BLaER1 (cell line): ENCODE measurements around the gene RAP1GAP.
A peak's percentile ranks its signal among the peaks of the same experiment; 100 is the strongest.

Source experiments
- H3K27ac ChIP-seq: shearing (Covaris generic); formaldehyde crosslinking; 2 replicates; pipeline ENCODE4 v1.8.1; 2022
- H3K27me3 ChIP-seq: shearing (Covaris generic); formaldehyde crosslinking; 2 replicates; pipeline ENCODE4 v1.8.1; 2022
- H3K36me3 ChIP-seq: shearing (Covaris generic); formaldehyde crosslinking; 2 replicates; pipeline ENCODE4 v1.8.1; 2022
- H3K4me1 ChIP-seq: shearing (Covaris generic); formaldehyde crosslinking; 2 replicates; pipeline ENCODE4 v1.8.1; 2022
- H3K4me2 ChIP-seq: shearing (Covaris generic); formaldehyde crosslinking; 2 replicates; pipeline ENCODE4 v1.8.1; 2022
- H3K4me3 ChIP-seq: shearing (Covaris generic); formaldehyde crosslinking; 2 replicates; pipeline ENCODE4 v1.8.1; 2022
- H3K9ac ChIP-seq: shearing (Covaris generic); formaldehyde crosslinking; 2 replicates; pipeline ENCODE4 v1.8.1; 2022
- H3K9me3 ChIP-seq: shearing (Covaris generic); formaldehyde crosslinking; 2 replicates; pipeline ENCODE4 v1.8.1; 2022
- H4K20me1 ChIP-seq: shearing (Covaris generic); formaldehyde crosslinking; 2 replicates; pipeline ENCODE4 v1.8.1; 2022
- Cebpa-rat ChIP-seq: shearing (Covaris generic); IDR thresholded peaks from 2 replicates; pipeline ENCODE4 v1.8.1; 2022

RAP1GAP gene

DNA sequence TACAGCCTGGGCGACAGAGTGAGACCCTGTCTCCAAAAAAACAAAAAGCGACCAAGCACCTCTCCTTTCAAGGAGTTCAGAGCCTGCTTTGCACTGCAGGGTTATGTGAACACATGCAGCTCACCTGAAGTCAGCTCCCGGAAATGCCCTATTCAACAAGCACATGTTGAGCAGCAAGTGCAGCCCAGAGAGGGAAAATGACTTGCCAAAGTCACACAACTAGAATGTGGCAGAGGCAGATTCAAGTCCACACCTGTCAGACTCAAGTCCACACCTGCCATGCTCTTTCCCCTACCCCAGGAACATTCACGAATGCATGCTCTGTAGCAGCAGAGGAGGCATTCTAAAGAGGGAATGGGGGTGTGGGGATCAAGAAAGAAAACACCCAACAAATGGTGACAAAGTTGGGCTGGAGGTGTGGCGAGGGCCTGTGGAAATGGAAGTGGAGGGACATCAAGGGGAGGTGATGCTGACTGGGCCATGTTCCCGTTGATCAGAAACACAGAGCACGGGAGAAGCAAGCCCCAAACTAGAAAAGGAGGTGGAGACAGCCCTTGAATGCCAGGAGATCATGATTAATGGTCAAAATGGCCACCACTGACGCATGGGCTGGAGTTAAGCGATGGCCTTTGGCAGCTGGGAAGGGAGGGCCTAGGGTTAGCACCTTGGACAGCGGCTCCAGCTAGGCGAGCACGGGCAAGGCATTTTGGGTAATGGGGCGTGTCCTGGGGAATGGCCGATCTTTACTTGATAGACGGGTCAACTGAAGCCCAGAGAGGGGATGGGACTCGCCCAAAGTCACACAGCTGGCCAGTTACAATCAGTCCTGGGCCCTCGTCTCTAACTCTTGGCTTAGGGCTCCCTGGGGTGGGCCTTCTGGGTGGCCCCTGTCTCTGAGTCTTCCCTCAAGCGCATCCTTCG is 21.5 kb downstream of the RAP1GAP start:
- no peak overlapping the region for H3K4me3 ChIP-seq
- no peak overlapping the region for H3K27ac ChIP-seq
- peaks cover 82% of the 10 kb centered on the region for H4K20me1 ChIP-seq
- peaks cover 44% of the 10 kb centered on the region for H3K27me3 ChIP-seq
- peaks cover 14% of the 10 kb centered on the region for H3K4me1 ChIP-seq
- H3K9me3 ChIP-seq, result no peaks in the 10 kb centered on the region
- peak overlapping the region; percentile 30; the same call in 1 of the 2 replicates for H3K4me2 ChIP-seq
- TF ChIP-seq Cebpa-rat, result no peak
- H3K9ac ChIP-seq, result no peak overlapping the region
- no peaks in the 10 kb centered on the region for H3K36me3 ChIP-seq

DNA sequence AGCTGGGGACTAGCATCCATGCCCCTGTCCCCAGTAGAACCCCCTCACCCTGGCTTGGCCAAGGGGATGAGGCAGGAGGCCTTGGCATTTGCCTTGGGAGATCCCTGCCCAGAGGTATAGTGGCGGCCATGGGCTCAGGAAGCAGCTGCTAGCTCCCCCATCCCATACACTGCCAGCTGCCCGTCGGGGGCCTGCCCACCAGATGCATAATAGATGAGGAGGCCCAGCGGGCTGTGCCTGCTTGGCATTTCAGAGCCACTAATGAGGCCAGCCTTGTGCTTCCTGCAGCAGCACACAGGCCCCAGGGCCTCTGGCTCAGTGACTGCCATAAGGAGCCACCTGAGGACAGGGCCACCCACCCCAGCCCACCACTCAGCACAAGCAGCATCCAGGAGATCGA is 23.6 kb downstream of the RAP1GAP start:
- H3K4me3 ChIP-seq, result no peak overlapping the region
- H3K4me2 ChIP-seq, result no peak overlapping the region
- H4K20me1 ChIP-seq, result peaks cover 72% of the 10 kb centered on the region
- no peak overlapping the region for H3K27ac ChIP-seq
- peaks cover 22% of the 10 kb centered on the region for H3K27me3 ChIP-seq
- no peak overlapping the region for H3K9ac ChIP-seq
- TF ChIP-seq Cebpa-rat, result no peak
- no peaks in the 10 kb centered on the region for H3K9me3 ChIP-seq
- no peaks in the 10 kb centered on the region for H3K36me3 ChIP-seq
- no peaks in the 10 kb centered on the region for H3K4me1 ChIP-seq

DNA sequence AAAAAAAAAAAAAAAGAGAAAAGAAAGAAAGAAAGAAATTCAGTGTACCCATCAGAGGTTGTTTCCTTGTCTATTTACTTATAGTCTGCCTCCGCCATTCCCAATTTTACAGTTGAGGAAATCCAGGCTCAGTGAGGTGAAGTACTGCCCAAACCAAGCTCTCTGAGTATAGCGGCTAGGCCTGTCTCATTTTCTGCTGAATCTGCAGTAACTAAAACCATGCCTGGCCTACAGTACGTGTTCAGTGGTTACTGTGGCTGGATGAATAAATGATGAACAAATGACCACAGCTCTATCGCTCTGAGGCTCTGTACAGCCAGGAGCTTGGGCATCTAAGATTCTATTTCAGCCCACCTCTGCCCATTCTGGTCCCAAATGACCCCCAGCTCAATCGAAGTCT is 24.3 kb downstream of the RAP1GAP start:
- Histone ChIP-seq H3K36me3 (no peaks in the 10 kb centered on the region), H3K9ac (no peak overlapping the region), H3K27ac (no peak overlapping the region), H3K4me1 (no peaks in the 10 kb centered on the region), H4K20me1 (peaks cover 68% of the 10 kb centered on the region), H3K4me2 (no peak overlapping the region), H3K9me3 (no peaks in the 10 kb centered on the region), H3K4me3 (no peak overlapping the region), H3K27me3 (peaks cover 16% of the 10 kb centered on the region)
- no peak for TF ChIP-seq Cebpa-rat

DNA sequence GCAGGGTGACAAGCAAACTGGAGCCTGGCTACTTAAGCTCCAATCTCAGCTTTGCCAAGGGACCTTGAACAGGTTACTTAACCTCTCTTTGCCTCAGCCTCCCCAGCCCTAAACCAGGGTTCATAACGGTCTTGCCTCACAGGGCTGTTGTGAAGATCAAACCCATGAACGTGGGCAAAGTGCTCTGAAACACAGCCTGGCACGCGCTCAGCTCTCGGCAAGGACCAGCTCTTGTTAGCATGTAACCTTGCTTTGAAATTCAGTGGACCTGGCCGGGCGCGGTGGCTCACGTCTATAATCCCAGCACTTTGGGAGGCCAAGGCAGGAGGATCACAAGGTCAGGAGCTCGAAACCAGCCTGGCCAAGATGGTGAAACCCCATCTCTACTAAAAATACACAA is 24.8 kb downstream of the RAP1GAP start:
- Histone ChIP-seq H3K4me2 (no peak overlapping the region), H3K36me3 (no peaks in the 10 kb centered on the region), H3K27me3 (peaks cover 11% of the 10 kb centered on the region), H4K20me1 (peaks cover 63% of the 10 kb centered on the region), H3K27ac (no peak overlapping the region), H3K4me3 (no peak overlapping the region), H3K9me3 (no peaks in the 10 kb centered on the region), H3K9ac (no peak overlapping the region), H3K4me1 (no peaks in the 10 kb centered on the region)
- TF ChIP-seq Cebpa-rat, result no peak

DNA sequence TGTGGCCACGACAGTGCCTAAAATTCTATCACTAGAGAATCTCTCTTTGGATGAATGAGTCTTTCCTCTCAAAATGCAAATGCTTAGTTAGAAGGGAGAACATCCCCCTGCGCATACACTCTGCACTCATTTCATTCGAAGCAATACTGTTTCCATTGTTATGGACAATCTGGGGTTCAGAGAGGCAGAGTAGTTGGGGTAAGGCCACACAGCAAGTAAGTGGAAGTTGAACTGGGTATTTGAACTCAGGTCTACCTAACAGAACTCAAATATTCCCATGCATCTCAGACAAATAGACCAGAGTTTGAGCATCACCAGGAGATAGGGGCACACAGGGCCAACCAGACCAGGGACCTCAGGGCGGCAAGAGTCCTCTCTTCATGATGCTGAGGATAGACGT is 25.5 kb downstream of the RAP1GAP start:
- no peak for TF ChIP-seq Cebpa-rat
- Histone ChIP-seq H3K4me2 (no peak overlapping the region), H3K27me3 (peaks cover 4% of the 10 kb centered on the region), H3K4me3 (no peak overlapping the region), H3K27ac (no peak overlapping the region), H3K4me1 (no peaks in the 10 kb centered on the region), H3K9me3 (no peaks in the 10 kb centered on the region), H4K20me1 (peaks cover 55% of the 10 kb centered on the region), H3K36me3 (no peaks in the 10 kb centered on the region), H3K9ac (no peak overlapping the region)

DNA sequence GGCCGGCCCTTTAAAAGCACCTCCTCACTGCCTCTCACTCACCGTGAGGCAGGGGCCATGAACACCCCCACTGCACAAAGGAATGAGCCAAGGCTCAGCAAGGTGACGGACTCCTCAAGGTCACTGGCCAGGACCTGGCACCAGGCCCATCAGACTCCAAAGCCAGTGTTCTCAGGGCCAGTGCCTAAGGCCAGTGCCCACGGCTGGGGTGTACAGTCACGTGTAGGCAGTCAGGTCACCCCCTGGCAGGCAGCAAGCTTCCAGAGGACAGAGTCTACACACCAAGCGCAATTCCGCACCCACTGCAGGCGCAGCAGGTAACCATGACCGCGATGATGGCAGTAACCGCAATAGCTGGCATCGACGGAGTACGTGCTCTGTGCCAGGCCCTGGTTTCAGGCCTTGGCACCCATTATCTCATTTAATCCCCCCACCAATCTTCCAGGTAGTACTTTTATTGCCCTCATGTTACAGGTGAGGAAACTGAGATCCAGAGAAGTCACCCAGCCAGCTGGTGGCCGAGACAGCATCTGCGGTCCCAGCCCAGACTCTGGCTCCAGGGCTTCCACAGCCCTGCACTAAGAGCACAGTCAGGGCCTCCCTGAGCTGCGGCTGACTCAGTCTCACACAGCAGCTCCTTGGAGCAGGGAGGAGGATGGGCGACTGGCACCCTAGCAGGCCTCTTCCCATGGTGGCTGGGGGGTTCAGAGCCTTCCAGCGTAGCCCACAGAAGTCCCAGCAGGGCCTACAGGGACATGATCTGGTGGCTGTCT is 27.0 kb downstream of the RAP1GAP start:
- Histone ChIP-seq H3K27me3 (no peaks in the 10 kb centered on the region), H3K9ac (no peak overlapping the region), H3K4me1 (no peaks in the 10 kb centered on the region), H3K27ac (no peak overlapping the region), H3K9me3 (no peaks in the 10 kb centered on the region), H4K20me1 (peaks cover 41% of the 10 kb centered on the region), H3K36me3 (no peaks in the 10 kb centered on the region), H3K4me3 (no peak overlapping the region), H3K4me2 (no peak overlapping the region)
- no peak for TF ChIP-seq Cebpa-rat

DNA sequence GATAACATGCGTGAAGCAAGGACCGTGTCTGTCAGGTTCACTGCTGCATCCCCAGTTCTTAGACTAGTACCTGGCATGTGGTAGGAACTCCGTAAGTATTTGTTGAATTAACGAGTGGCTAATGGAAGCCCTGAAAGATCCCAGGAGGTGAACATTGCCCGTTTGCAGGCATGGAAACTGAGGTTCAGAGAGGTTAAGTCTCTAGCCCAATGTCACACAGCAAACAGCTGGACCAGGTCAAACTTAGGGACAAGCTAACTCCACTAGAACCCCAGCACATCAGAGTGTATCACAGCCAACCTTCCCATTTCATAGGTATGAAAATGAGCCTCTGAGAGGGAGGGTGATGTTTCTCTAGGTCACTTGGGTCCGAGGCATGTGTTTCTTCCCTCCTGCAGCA is 27.6 kb downstream of the RAP1GAP start:
- H3K36me3 ChIP-seq, result no peaks in the 10 kb centered on the region

DNA sequence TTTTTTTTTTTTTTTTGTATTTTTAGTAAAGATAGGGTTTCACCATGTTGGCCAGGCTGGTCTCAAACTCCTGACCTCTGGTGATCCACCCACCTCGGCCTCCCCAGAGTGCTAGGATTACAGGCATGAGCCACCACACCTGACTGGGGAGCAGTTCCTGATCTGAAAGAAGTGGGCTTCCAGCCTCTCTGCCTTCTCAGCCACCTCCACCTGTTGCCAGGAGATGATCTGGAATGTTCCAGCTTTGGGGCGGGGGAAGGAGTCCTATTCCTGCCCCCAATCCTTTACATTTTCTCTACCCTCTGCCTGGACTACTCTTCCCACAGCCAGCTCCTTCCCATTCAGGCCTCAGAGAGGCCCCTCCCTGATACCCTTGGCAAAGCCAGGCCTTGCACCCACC is 28.1 kb downstream of the RAP1GAP start:
- H3K9me3 ChIP-seq, result no peaks in the 10 kb centered on the region
- no peaks in the 10 kb centered on the region for H3K27me3 ChIP-seq
- TF ChIP-seq Cebpa-rat, result no peak
- no peak overlapping the region for H3K4me3 ChIP-seq
- H3K36me3 ChIP-seq, result no peaks in the 10 kb centered on the region
- H3K4me2 ChIP-seq, result no peak overlapping the region
- no peaks in the 10 kb centered on the region for H3K4me1 ChIP-seq
- no peak overlapping the region for H3K27ac ChIP-seq
- no peak overlapping the region for H3K9ac ChIP-seq
- peaks cover 31% of the 10 kb centered on the region for H4K20me1 ChIP-seq

More for the DNA sequence above, 27.6 kb downstream of the RAP1GAP start:
- Histone ChIP-seq H3K4me2 (no peak overlapping the region), H4K20me1 (peaks cover 35% of the 10 kb centered on the region), H3K9ac (no peak overlapping the region), H3K4me3 (no peak overlapping the region), H3K27ac (no peak overlapping the region), H3K27me3 (no peaks in the 10 kb centered on the region), H3K9me3 (no peaks in the 10 kb centered on the region), H3K4me1 (no peaks in the 10 kb centered on the region)
- no peak for TF ChIP-seq Cebpa-rat

DNA sequence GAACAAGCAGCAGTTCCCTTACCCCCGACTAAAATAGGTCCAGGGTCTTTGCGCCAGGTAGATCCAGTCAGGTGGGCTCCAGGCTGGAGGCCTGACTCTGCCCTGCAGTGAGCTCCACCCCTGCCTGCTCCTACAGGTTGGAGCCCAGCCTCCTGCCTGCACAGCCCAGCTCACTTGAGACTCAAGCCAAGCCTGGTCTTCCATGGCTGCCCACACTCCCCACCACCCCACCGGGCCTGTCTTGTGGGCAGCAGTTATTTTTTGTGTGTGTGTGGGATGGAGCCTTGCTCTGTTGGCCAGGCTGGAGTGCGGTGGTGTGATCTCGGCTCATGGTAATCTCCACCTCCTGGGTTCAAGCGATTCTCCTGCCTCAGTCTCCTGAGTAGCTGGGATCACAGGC is 28.5 kb downstream of the RAP1GAP start:
- TF ChIP-seq Cebpa-rat, result no peak
- no peaks in the 10 kb centered on the region for H3K27me3 ChIP-seq

DNA sequence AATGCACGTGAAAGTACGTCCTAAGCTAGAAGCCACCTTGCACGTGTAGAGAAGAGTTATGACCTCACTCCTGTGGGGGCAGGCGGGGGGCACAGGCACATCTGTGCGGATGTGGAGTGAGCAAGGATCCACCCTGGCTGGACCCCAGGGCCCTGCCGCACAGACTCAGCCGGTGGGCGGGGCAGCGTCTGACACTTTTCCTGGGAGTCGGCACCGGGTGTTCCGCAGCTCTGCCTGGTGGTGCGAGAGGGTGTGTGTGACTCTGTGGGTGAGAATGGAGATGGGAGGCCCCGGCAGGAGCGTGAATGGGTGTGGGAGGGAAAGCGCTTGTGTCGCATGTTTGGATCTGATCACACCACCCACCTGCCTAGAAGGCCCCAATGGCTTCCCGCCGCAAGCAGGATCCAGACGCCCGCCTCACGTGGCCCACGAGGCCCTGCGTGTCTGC is 29.5 kb downstream of the RAP1GAP start:
- Histone ChIP-seq H3K9ac (no peak overlapping the region), H4K20me1 (peaks cover 19% of the 10 kb centered on the region), H3K9me3 (no peaks in the 10 kb centered on the region), H3K27ac (no peak overlapping the region), H3K4me1 (no peaks in the 10 kb centered on the region), H3K4me3 (no peak overlapping the region), H3K4me2 (no peak overlapping the region), H3K27me3 (no peaks in the 10 kb centered on the region), H3K36me3 (no peaks in the 10 kb centered on the region)
- no peak for TF ChIP-seq Cebpa-rat

More for the DNA sequence above, 28.5 kb downstream of the RAP1GAP start:
- no peak overlapping the region for H3K4me3 ChIP-seq
- no peak overlapping the region for H3K4me2 ChIP-seq
- H3K4me1 ChIP-seq, result no peaks in the 10 kb centered on the region
- H3K27ac ChIP-seq, result no peak overlapping the region
- no peak overlapping the region for H3K9ac ChIP-seq
- no peaks in the 10 kb centered on the region for H3K36me3 ChIP-seq
- no peaks in the 10 kb centered on the region for H3K9me3 ChIP-seq
- peaks cover 27% of the 10 kb centered on the region for H4K20me1 ChIP-seq
